ENCODE results near the gene NKIRAS1. TPM values are rescaled to one million over a fixed set of nuclear protein-coding genes. Genes with fewer than 3 reads are reported as not detected.

The NKIRAS1 gene
- total RNA-seq, 3 donors from 2014 or later (not counting 1 experiment from before 2014, with no cell fraction given): 2.2 to 3.3 (median 2.8) TPM

- intact Hi-C loops (cut with micrococcal nuclease): no loop called here
- Mint-ChIP-seq H3K4me1 (peaks cover 0 to 10% of the 10 kb centered on the region in 2 donors), H3K9me3 (no peaks in the 10 kb centered on the region), H3K36me3 (peaks cover 17% of the 10 kb centered on the region), H3K27ac (peak overlapping the region in 1 of 2 donors; percentile 68), H3K4me3 (no peak overlapping the region), H3K27me3 (ENCODE audit: low read depth in 2 of 2) (no peaks in the 10 kb centered on the region)
- Histone ChIP-seq H3K4me1 (ENCODE audit: control insufficient read depth, insufficient read depth, low read length) (no peaks in the 10 kb centered on the region), H3K27ac (ENCODE audit: low read length) (no peak overlapping the region), H3K4me3 (ENCODE audit: low read length) (no peak overlapping the region), H3K36me3 (ENCODE audit: control insufficient read depth, insufficient read depth, low read length) (peaks cover 11% of the 10 kb centered on the region), H3K27me3 (ENCODE audit: control insufficient read depth, insufficient read depth, low read length) (no peaks in the 10 kb centered on the region), H3K9me3 (ENCODE audit: control insufficient read depth, insufficient read depth, low read length) (no peaks in the 10 kb centered on the region)
- TF ChIP-seq, protein P1, sequence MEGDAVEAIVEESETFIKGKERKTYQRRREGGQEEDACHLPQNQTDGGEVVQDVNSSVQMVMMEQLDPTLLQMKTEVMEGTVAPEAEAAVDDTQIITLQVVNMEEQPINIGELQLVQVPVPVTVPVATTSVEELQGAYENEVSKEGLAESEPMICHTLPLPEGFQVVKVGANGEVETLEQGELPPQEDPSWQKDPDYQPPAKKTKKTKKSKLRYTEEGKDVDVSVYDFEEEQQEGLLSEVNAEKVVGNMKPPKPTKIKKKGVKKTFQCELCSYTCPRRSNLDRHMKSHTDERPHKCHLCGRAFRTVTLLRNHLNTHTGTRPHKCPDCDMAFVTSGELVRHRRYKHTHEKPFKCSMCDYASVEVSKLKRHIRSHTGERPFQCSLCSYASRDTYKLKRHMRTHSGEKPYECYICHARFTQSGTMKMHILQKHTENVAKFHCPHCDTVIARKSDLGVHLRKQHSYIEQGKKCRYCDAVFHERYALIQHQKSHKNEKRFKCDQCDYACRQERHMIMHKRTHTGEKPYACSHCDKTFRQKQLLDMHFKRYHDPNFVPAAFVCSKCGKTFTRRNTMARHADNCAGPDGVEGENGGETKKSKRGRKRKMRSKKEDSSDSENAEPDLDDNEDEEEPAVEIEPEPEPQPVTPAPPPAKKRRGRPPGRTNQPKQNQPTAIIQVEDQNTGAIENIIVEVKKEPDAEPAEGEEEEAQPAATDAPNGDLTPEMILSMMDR (IDR thresholded peaks at IDR 0.05): no peak
- 90% methylated on average over 8 of the region's 8 CpGs for WGBS (ENCODE audit: insufficient coverage)
- ATAC-seq: no peak
- DNase-seq: no peak
Measured at GRCh38 chr3:23894254-23895061, 22.3 kb downstream of the NKIRAS1 start.

DNA sequence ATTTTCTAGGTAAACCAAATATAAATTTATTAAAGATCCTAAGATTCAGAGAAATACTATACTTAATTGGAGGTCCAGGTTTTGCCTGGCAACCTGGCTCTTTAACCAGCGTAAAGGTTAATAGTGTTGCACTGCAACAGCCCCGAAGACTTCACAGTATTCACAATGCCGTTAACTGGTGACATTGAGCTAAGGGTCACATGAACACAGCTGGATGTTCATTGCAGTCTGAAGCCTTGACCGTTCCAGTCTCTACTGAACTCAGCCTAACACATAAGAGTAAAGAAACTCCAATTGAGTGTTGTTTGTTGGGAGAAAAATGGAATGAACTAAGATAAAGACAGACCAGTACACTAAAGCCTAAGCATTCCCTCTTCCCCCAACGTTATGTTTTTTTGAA, 26.8 kb downstream of the NKIRAS1 start:
- H3K27ac Mint-ChIP-seq: no peak overlapping the region
- no peaks in the 10 kb centered on the region for H3K4me1 ChIP-seq (ENCODE audit: control insufficient read depth, insufficient read depth, low read length)
- intact Hi-C loops (cut with micrococcal nuclease): no loop called here
- no peaks in the 10 kb centered on the region for H3K9me3 Mint-ChIP-seq
- no peak overlapping the region for H3K4me3 Mint-ChIP-seq
- no peak overlapping the region for H3K4me3 ChIP-seq (ENCODE audit: low read length)
- 98% methylated on average over 3 of the region's 5 CpGs for WGBS (ENCODE audit: insufficient coverage)
- peaks cover 6% of the 10 kb centered on the region for H3K36me3 ChIP-seq (ENCODE audit: control insufficient read depth, insufficient read depth, low read length)
- ATAC-seq (no peak), DNase-seq (no peak)
- no peak overlapping the region for H3K27ac ChIP-seq (ENCODE audit: low read length)
- peaks cover 0 to 8% of the 10 kb centered on the region in 2 donors for H3K4me1 Mint-ChIP-seq
- H3K9me3 ChIP-seq (ENCODE audit: control insufficient read depth, insufficient read depth, low read length): no peaks in the 10 kb centered on the region
- no peaks in the 10 kb centered on the region for H3K27me3 ChIP-seq (ENCODE audit: control insufficient read depth, insufficient read depth, low read length)
- no peaks in the 10 kb centered on the region for H3K27me3 Mint-ChIP-seq (ENCODE audit: low read depth in 2 of 2)
- TF ChIP-seq, protein P1 (IDR thresholded peaks at IDR 0.05): no peak
- H3K36me3 Mint-ChIP-seq: peaks cover 6% of the 10 kb centered on the region

GRCh38 chr3:23889386-23889785, 27.4 kb downstream of the NKIRAS1 start:
- peaks cover 6% of the 10 kb centered on the region for H3K36me3 ChIP-seq (ENCODE audit: control insufficient read depth, insufficient read depth, low read length)
- WGBS (ENCODE audit: insufficient coverage): 85% methylated on average over 2 of the region's 2 CpGs
- intact Hi-C loops (cut with micrococcal nuclease): no loop called here
- H3K4me1 ChIP-seq (ENCODE audit: control insufficient read depth, insufficient read depth, low read length): no peaks in the 10 kb centered on the region
- no peak overlapping the region for H3K4me3 ChIP-seq (ENCODE audit: low read length)
- no peaks in the 10 kb centered on the region for H3K9me3 Mint-ChIP-seq
- H3K9me3 ChIP-seq (ENCODE audit: control insufficient read depth, insufficient read depth, low read length): no peaks in the 10 kb centered on the region
- H3K27me3 ChIP-seq (ENCODE audit: control insufficient read depth, insufficient read depth, low read length): no peaks in the 10 kb centered on the region
- H3K27ac ChIP-seq (ENCODE audit: low read length): no peak overlapping the region
- TF ChIP-seq, protein P1 (IDR thresholded peaks at IDR 0.05): no peak
- peaks cover 6% of the 10 kb centered on the region for H3K36me3 Mint-ChIP-seq
- ATAC-seq (no peak), DNase-seq (no peak)
- no peaks in the 10 kb centered on the region for H3K27me3 Mint-ChIP-seq (ENCODE audit: low read depth in 2 of 2)
- peaks cover 2 to 4% of the 10 kb centered on the region in 2 donors for H3K4me1 Mint-ChIP-seq
- H3K4me3 Mint-ChIP-seq: no peak overlapping the region
- no peak overlapping the region for H3K27ac Mint-ChIP-seq
